Stimulated activated memory B cell treated with anti-CD40 and anti-IgM and Interleukin-4, amounts not matched to agents 10 μg/mL and 1 μg/mL and 100 μg/mL, for 72 hours (primary cell): ENCODE data around the gene CDC23.
"Not testable (repeated sequence)": the region's sequence is repeated elsewhere in the genome, so short reads cannot be mapped to it uniquely, and the experiment has no call there.

Source experiments
- ATAC-seq: fragments of 150-1000 bp; cut with Tn5 transposase; 2 replicates; pipeline ENCODE4 v1.10.0; 2021
- H3K27ac Mint-ChIP-seq: one replicate; pipeline ENCODE4 v1.8.0; 2022; ENCODE audit warnings: mild to moderate bottlenecking, mixed read lengths
- H3K27me3 Mint-ChIP-seq: one replicate; pipeline ENCODE4 v1.8.0; 2022; ENCODE audit warnings: mixed read lengths
- H3K36me3 Mint-ChIP-seq: one replicate; pipeline ENCODE4 v1.8.0; 2022; ENCODE audit warnings: mixed read lengths
- H3K4me1 Mint-ChIP-seq: one replicate; pipeline ENCODE4 v1.8.0; 2022; ENCODE audit warnings: mixed read lengths
- H3K4me3 Mint-ChIP-seq: one replicate; pipeline ENCODE4 v1.8.0; 2022; ENCODE audit warnings: mild to moderate bottlenecking, moderate library complexity, mixed read lengths
- H3K9me3 Mint-ChIP-seq: one replicate; pipeline ENCODE4 v1.8.0; 2022; ENCODE audit warnings: mixed read lengths

Gene CDC23

DNA sequence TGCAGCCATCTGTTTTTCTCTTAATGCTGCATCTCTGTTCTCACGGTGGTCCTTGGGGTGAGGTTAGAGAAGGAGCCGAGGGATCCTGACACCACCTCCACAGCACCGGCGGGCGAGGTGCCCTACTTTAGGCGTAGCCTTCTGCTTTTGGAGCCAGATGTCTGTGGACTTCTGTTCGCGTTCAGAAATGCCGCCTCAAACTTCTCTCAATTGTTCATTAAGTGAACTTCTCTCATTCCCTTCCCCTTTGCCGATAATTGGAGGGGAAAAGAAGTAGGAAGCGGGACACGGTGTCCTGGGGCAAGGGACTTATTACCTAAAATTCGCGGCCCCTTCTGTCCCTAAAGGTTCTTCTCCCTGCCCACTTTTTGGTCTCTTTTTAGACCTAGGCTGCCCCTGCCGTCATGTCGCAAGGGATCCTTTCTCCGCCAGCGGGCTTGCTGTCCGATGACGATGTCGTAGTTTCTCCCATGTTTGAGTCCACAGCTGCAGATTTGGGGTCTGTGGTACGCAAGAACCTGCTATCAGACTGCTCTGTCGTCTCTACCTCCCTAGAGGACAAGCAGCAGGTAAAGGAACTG lies 33.8 kb downstream of the CDC23 start:
- no peak for ATAC-seq
- Mint-ChIP-seq H3K4me3 (no peak overlapping the region), H3K27me3 (no peaks in the 10 kb centered on the region), H3K36me3 (peaks cover 10% of the 10 kb centered on the region), H3K27ac (no peak overlapping the region), H3K9me3 (no peaks in the 10 kb centered on the region), H3K4me1 (no peaks in the 10 kb centered on the region)

DNA sequence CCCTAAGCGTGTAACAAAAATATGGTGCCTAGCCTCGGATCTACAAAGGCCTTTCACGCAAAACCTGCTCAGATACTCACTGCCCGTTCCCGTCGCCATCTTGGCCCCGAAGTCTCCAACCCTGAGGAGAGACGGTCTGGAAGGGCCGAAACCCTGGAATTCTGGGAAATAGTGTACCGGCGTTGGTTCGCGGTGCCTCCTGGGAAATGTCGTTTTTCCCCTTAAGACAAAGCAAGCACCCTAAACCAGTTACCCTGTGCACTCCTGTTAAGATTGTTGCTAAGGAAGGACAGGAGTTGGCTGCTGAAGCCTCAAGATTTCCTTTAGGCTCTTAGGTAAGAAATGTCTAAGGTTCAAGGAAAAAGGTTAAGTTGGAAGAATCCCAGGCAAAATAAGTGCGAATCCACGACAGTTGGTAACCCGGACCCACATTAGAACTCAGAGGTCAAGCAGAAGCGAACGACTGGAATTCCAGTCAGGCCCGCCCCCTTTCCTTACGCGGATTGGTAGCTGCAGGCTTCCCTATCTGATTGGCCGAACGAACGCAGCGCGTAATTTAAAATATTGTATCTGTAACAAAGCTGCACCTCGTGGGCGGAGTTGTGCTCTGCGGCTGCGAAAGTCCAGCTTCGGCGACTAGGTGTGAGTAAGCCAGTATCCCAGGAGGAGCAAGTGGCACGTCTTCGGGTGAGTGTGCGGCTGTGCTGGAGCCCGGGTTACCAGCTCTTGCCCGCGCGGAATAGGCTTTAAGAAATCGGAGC lies 34.4 kb downstream of the CDC23 start, which contains the start of the genes BRD8 and KIF20A:
BRD8 (minus strand) TSS at position 115 of the 761 bp plus-strand sequence; CDS start at position 99, 16 bp downstream.
KIF20A (plus strand) TSS at position 597 of the 761 bp plus-strand sequence. CDS start 569 bp downstream, outside the sequence.
- Mint-ChIP-seq H3K4me1 (peaks cover 2% of the 10 kb centered on the region), H3K9me3 (no peaks in the 10 kb centered on the region), H3K27ac (no peak within 1 kb of the TSS), H3K27me3 (no peaks in the 10 kb centered on the region), H3K4me3 (no peak within 1 kb of the TSS), H3K36me3 (peaks cover 13% of the 10 kb centered on the region)
- ATAC-seq: peak; percentile 97

DNA sequence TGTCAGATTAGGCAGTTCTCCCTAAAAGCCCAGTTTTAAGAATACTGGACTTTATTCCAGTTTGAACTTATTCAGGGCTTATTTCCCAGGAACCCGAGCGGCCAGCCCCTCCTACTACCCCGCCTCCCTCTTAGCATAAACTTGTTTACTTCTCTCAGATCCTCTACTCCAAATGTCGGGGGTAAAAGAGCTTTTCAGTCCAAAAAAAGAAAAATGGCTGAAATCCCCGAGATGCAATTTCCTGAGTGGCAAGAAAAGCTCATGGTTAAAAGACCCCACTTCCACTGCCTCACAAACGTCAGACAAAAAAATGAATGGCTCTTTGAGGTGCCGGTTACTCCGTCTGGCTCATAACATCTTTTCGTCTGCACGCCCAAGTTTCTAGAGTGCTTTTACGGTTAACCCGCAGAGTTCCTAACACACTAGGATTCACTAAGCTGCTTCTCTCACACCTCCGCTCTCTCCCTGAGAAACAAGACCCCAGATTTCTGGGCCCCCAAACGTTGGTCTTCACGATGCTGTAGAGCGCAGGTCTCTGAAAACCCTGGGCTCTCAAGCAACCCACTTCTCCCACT lies 35.1 kb downstream of the CDC23 start:
- ATAC-seq: peak; percentile 50
- Mint-ChIP-seq H3K4me3 (no peak overlapping the region), H3K36me3 (peaks cover 16% of the 10 kb centered on the region), H3K4me1 (peaks cover 6% of the 10 kb centered on the region), H3K27ac (no peak overlapping the region), H3K9me3 (no peaks in the 10 kb centered on the region), H3K27me3 (no peaks in the 10 kb centered on the region)

- ATAC-seq: no peak
- Mint-ChIP-seq H3K36me3 (peaks cover 82% of the 10 kb centered on the region), H3K4me1 (peaks cover 6% of the 10 kb centered on the region), H3K27ac (no peak overlapping the region), H3K27me3 (no peaks in the 10 kb centered on the region), H3K4me3 (no peak overlapping the region), H3K9me3 (no peaks in the 10 kb centered on the region)
Measured at GRCh38 chr5:138170299-138170698, 42.8 kb downstream of the CDC23 start.

- Mint-ChIP-seq H3K4me1 (peaks cover 6% of the 10 kb centered on the region), H3K4me3 (no peak overlapping the region), H3K27ac (no peak overlapping the region), H3K36me3 (peaks cover 89% of the 10 kb centered on the region), H3K9me3 (no peaks in the 10 kb centered on the region), H3K27me3 (no peaks in the 10 kb centered on the region)
- ATAC-seq: no peak
Measured at GRCh38 chr5:138169124-138169523, 44.0 kb downstream of the CDC23 start.

DNA sequence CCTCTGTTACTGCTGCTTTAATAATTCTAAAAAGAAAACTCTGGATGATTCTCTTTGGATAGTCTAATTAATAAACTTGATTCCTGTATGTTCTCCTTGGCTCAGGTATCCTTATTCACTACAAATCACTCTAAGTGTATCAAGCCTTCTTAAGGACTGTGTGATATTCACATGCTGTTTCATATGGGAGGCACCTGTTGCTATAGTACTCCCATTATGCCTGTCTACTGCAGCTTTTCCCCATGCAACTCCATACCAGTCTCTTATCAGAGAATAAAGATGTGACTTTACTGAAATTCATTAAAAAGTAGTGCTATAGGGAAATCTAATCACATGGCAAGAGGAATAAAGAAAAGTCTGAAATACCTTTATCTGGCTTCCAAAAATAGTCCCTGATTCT lies 49.4 kb downstream of the CDC23 start:
- no peak for ATAC-seq
- Mint-ChIP-seq H3K27me3 (no peaks in the 10 kb centered on the region), H3K9me3 (no peaks in the 10 kb centered on the region), H3K4me1 (no peaks in the 10 kb centered on the region), H3K27ac (no peak overlapping the region), H3K36me3 (peaks cover 92% of the 10 kb centered on the region), H3K4me3 (no peak overlapping the region)

DNA sequence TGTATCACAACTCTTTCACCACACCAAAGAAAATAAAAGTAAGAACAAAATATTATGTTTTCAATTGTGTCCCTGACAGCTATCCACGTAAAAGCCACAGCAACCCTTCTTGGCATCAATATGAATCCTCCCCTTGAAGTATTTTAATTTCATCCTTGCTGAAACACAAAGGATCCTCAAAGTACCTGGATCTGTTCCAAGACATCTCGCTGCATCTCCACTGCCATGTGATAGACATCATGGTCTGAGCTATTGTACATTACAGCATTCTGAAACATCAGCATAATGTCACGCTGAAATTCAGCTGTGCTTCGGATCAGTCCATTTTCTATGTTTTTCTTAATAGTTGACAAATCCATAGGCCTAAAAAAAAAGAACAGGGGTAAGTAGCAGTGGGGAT lies 52.4 kb downstream of the CDC23 start:
- no peak for ATAC-seq
- Mint-ChIP-seq H3K9me3 (no peaks in the 10 kb centered on the region), H3K4me1 (no peaks in the 10 kb centered on the region), H3K27me3 (no peaks in the 10 kb centered on the region), H3K27ac (no peak overlapping the region), H3K4me3 (no peak overlapping the region), H3K36me3 (peaks cover 86% of the 10 kb centered on the region)

DNA sequence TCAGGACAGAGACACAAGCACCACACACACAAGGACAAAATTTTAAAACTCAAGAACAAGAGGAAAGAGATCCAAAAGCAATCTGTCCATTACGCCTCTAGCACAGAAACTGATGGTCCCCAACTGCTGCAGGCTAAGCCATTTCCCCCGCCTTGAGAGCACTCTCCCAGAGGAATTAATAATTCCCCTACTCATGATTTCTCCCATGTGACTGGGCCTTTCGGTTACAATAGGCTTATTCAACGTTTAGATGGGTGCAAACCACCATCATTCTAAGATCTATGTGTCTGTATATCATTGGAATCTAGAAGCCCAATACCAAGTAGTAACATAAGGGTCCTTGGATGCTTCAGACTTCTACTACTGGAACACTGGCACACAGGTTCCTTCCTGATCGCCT lies 53.5 kb downstream of the CDC23 start:
- Mint-ChIP-seq H3K4me1 (no peaks in the 10 kb centered on the region), H3K27ac (no peak overlapping the region), H3K9me3 (no peaks in the 10 kb centered on the region), H3K36me3 (peaks cover 76% of the 10 kb centered on the region), H3K27me3 (no peaks in the 10 kb centered on the region), H3K4me3 (no peak overlapping the region)
- no peak for ATAC-seq

- no peak overlapping the region for H3K27ac Mint-ChIP-seq
- H3K36me3 Mint-ChIP-seq: peaks cover 55% of the 10 kb centered on the region
- no peaks in the 10 kb centered on the region for H3K27me3 Mint-ChIP-seq
Measured at GRCh38 chr5:138157626-138158025, 55.5 kb downstream of the CDC23 start.

DNA sequence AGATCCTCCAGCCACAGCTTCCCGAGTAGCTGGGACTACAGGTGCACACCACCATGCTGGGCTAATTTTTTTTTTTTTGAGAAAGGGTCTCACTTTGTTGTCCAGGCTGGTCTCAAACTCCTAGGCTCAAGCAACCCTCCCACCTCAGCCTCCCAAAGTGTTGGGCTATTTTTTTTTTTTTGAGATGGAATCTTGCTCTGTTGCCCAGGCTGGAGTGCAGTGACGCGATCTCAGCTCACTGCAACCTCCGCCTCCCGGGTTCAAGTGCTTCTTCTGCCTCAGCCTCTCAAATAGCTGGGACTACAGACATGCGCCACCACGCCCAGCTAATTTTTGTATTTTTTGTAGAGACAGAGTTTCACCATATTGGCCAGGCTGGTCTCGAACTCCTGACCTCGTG lies 57.1 kb downstream of the CDC23 start:
- H3K4me3 Mint-ChIP-seq, H3K4me1 Mint-ChIP-seq, H3K27me3 Mint-ChIP-seq: not testable (repeated sequence)

More at GRCh38 chr5:138157626-138158025, 55.5 kb downstream of the CDC23 start:
- ATAC-seq: no peak
- Mint-ChIP-seq H3K9me3 (no peaks in the 10 kb centered on the region), H3K4me1 (no peaks in the 10 kb centered on the region), H3K4me3 (no peak overlapping the region)

GRCh38 chr5:138149530-138149929 lies 63.6 kb downstream of the CDC23 start:
- no peaks in the 10 kb centered on the region for H3K9me3 Mint-ChIP-seq
- no peaks in the 10 kb centered on the region for H3K36me3 Mint-ChIP-seq
- no peak overlapping the region for H3K4me3 Mint-ChIP-seq
- no peaks in the 10 kb centered on the region for H3K27me3 Mint-ChIP-seq
- no peak overlapping the region for H3K27ac Mint-ChIP-seq
- ATAC-seq: no peak
- no peaks in the 10 kb centered on the region for H3K4me1 Mint-ChIP-seq

More for the DNA sequence above, 57.1 kb downstream of the CDC23 start:
- not testable (repeated sequence) for H3K9me3 Mint-ChIP-seq, H3K27ac Mint-ChIP-seq, ATAC-seq
- peaks cover 47% of the 10 kb centered on the region for H3K36me3 Mint-ChIP-seq

- H3K27ac Mint-ChIP-seq: no peak overlapping the region
- H3K4me3 Mint-ChIP-seq: no peak overlapping the region
- no peaks in the 10 kb centered on the region for H3K27me3 Mint-ChIP-seq
- no peaks in the 10 kb centered on the region for H3K9me3 Mint-ChIP-seq
- no peaks in the 10 kb centered on the region for H3K4me1 Mint-ChIP-seq
- ATAC-seq: no peak
- no peaks in the 10 kb centered on the region for H3K36me3 Mint-ChIP-seq
Measured at GRCh38 chr5:138148811-138149210, 64.3 kb downstream of the CDC23 start.

- H3K27me3 Mint-ChIP-seq, ATAC-seq, H3K27ac Mint-ChIP-seq, H3K9me3 Mint-ChIP-seq, H3K36me3 Mint-ChIP-seq, H3K4me3 Mint-ChIP-seq, H3K4me1 Mint-ChIP-seq: not testable (repeated sequence)
Measured at GRCh38 chr5:138143578-138143977, 69.5 kb downstream of the CDC23 start.

GRCh38 chr5:138141734-138142133 lies 71.4 kb downstream of the CDC23 start:
- no peak overlapping the region for H3K4me3 Mint-ChIP-seq
- no peaks in the 10 kb centered on the region for H3K36me3 Mint-ChIP-seq
- H3K27me3 Mint-ChIP-seq: peaks cover 17% of the 10 kb centered on the region
- no peak for ATAC-seq
- no peaks in the 10 kb centered on the region for H3K9me3 Mint-ChIP-seq
- peaks cover 7% of the 10 kb centered on the region for H3K4me1 Mint-ChIP-seq
- H3K27ac Mint-ChIP-seq: no peak overlapping the region

DNA sequence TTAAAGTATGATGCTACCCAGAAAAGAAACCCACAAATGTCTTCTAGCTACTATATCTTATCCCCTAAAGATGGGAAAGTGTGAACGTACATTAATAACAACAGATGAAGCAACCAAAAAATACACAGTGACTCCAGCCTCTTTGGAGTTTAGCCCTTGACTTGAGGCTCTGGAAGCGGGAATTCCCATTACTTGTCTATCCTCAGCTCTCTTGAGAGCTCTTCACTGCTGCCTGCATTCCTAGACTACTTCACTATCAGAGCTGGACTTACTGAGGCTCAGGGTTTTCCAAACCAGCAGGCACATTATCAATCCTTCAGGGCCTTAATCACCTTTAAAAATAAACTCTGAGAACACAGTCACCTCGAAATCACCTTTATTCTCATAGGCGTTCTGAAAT lies 72.9 kb downstream of the CDC23 start:
- Mint-ChIP-seq H3K36me3 (no peaks in the 10 kb centered on the region), H3K27ac (no peak overlapping the region), H3K4me1 (peaks cover 7% of the 10 kb centered on the region), H3K27me3 (peaks cover 29% of the 10 kb centered on the region), H3K4me3 (no peak overlapping the region), H3K9me3 (no peaks in the 10 kb centered on the region)
- ATAC-seq: no peak

DNA sequence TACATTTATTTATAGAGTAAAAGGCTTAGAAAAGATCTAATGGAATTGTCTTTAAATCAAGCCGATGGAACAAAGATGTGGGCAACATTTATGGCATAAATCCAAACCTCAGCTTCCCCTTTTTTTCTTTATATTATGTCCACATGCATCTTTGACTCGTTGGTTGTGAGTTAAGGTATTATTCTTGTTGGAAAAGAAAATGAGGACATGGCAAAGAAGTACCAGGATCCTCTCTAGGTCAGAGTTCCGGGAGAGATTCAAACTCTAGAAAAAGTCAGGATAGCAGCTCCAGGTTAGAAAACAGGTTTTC lies 73.4 kb downstream of the CDC23 start:
- no peak for ATAC-seq
- Mint-ChIP-seq H3K9me3 (no peaks in the 10 kb centered on the region), H3K27ac (no peak overlapping the region), H3K4me3 (no peak overlapping the region), H3K36me3 (no peaks in the 10 kb centered on the region), H3K27me3 (peaks cover 29% of the 10 kb centered on the region), H3K4me1 (peaks cover 7% of the 10 kb centered on the region)
